HepG2 (cell line): ENCODE results near the gene GPR173. TPM values are rescaled to one million over a fixed set of nuclear protein-coding genes. Genes with fewer than 3 reads are reported as not detected.

ENCODE experiments used
- AFF4 ChIP-seq: sonication (generic); formaldehyde crosslinking; IDR thresholded peaks from 2 replicates; pipeline ENCODE4 v1.4.0; 2020; ENCODE audit warnings: missing genetic modification reagents
- AGO1 ChIP-seq: fragments of 200-400 bp; formaldehyde crosslinking; IDR thresholded peaks from 2 replicates; pipeline ENCODE4 v1.6.1; 2017; ENCODE audit warnings: mild to moderate bottlenecking, low read depth, low read length, moderate library complexity; ENCODE audit not compliant: poor library complexity, severe bottlenecking
- CEBPB ChIP-seq: IDR thresholded peaks from 2 replicates; pipeline ENCODE4 v1.6.1; 2011; ENCODE audit warnings: low read depth, low read length, improper control_type of control experiment, borderline replicate concordance
- MXD3 ChIP-seq: IDR thresholded peaks from 2 replicates; pipeline ENCODE4 v1.6.1; 2016; ENCODE audit warnings: mild to moderate bottlenecking, missing biosample characterization, missing genetic modification reagents
- SAFB2 ChIP-seq: sonication (generic); formaldehyde crosslinking; IDR thresholded peaks from 2 replicates; pipeline ENCODE4 v1.5.1; 2020; ENCODE audit warnings: missing genetic modification reagents, low read depth, mild to moderate bottlenecking, borderline replicate concordance
- SKI ChIP-seq: fragments of 450-650 bp; IDR thresholded peaks from one replicate; pipeline ENCODE4 v1.6.1; 2018; ENCODE audit warnings: mild to moderate bottlenecking; ENCODE audit not compliant: partially characterized antibody
- SNAPC5 ChIP-seq: sonication (generic); formaldehyde crosslinking; IDR thresholded peaks from 2 replicates; pipeline ENCODE4 v1.8.1; 2023; ENCODE audit warnings: mild to moderate bottlenecking, missing genetic modification reagents, borderline replicate concordance
- SRSF1 ChIP-seq: fragments of 200-400 bp; formaldehyde crosslinking; optimal IDR thresholded peaks from 2 replicates; pipeline ENCODE3; 2017; ENCODE audit warnings: mild to moderate bottlenecking, low read depth, low read length, moderate library complexity
- ZBTB14 ChIP-seq: sonication (generic); formaldehyde crosslinking; IDR thresholded peaks from 2 replicates; pipeline ENCODE4 v1.4.0; 2020; ENCODE audit warnings: missing genetic modification reagents
- ZNF142 ChIP-seq: sonication (generic); formaldehyde crosslinking; IDR thresholded peaks from 2 replicates; pipeline ENCODE4 v1.4.0; 2020; ENCODE audit warnings: missing genetic modification reagents
- ZNF160 ChIP-seq: sonication (generic); formaldehyde crosslinking; IDR thresholded peaks from 2 replicates; pipeline ENCODE4 v1.8.0; 2022; ENCODE audit warnings: mild to moderate bottlenecking, inconsistent platforms, missing genetic modification reagents
- ZNF235 ChIP-seq: sonication (generic); formaldehyde crosslinking; IDR thresholded peaks from 2 replicates; pipeline ENCODE4 v1.8.1; 2023; ENCODE audit warnings: mild to moderate bottlenecking, missing genetic modification reagents, borderline replicate concordance
- ZNF326 ChIP-seq: sonication (generic); formaldehyde crosslinking; IDR thresholded peaks from 2 replicates; pipeline ENCODE4 v1.4.0; 2020; ENCODE audit warnings: missing genetic modification reagents, borderline replicate concordance
- ZNF543 ChIP-seq: sonication (generic); formaldehyde crosslinking; IDR thresholded peaks from 2 replicates; pipeline ENCODE4 v1.4.0; 2020; ENCODE audit warnings: mild to moderate bottlenecking, missing genetic modification reagents
- ZNF616 ChIP-seq: sonication (generic); formaldehyde crosslinking; IDR thresholded peaks from 2 replicates; pipeline ENCODE4 v1.5.0; 2020; ENCODE audit warnings: low read depth, mild to moderate bottlenecking, missing genetic modification reagents
- ZNF75D ChIP-seq: sonication (generic); formaldehyde crosslinking; IDR thresholded peaks from 2 replicates; pipeline ENCODE4 v1.8.1; 2023; ENCODE audit warnings: missing genetic modification reagents, mild to moderate bottlenecking, borderline replicate concordance
- ZNF780A ChIP-seq: sonication (generic); formaldehyde crosslinking; IDR thresholded peaks from 2 replicates; pipeline ENCODE4 v1.8.0; 2022; ENCODE audit warnings: mild to moderate bottlenecking, missing genetic modification reagents, moderate library complexity
- polyA plus RNA-seq, 8 experiments: library from polyadenylated mRNA; depleted of rRNA in 3 of 8; stranded (reverse) in 7 of 8; unstranded in 1 of 8; fragments of >200 nt; fragmentation: Illumina TruSeq in 4 of 8; extraction: Trizol in 4 of 8; gene quantifications; 2 replicates each; pipeline versions ENCODE4 v1.2.1 to v1.2.3, GENCODE V29; 2011 to 2016; ENCODE audit warnings: low read depth in 4 of 8, missing spikeins in 1 of 8, mixed read lengths in 1 of 8; ENCODE audit not compliant: insufficient read depth in 1 of 8
- total RNA-seq, 5 experiments: library from RNA; depleted of rRNA; stranded (reverse); fragments of >200 nt; fragmentation: Illumina TruSeq; extraction: Trizol; gene quantifications; 2 replicates each; pipeline ENCODE4 v1.2.3, GENCODE V29; 2016; ENCODE audit warnings: low read depth in 1 of 5

The GPR173 gene
- total and polyA plus RNA-seq, 2 of the 13 experiments (the other 11 are each of a cell fraction or from before 2014, with no cell fraction given) = 0.04 TPM; not detected in 1

GRCh38 chrX:53093748-53094581 is 45.4 kb downstream of the GPR173 start, which contains the start of gene KANTR (continued):
- TF ChIP-seq ZNF142 (CRISPR knock-in tag) = no peak
- no peak for TF ChIP-seq SNAPC5
- no peak for TF ChIP-seq MXD3 (CRISPR knock-in tag)
- TF ChIP-seq ZBTB14 (CRISPR knock-in tag) = no peak
- TF ChIP-seq ZNF543 = no peak
- TF ChIP-seq ZNF616 (CRISPR knock-in tag) = no peak
- TF ChIP-seq ZNF75D = no peak
- no peak for TF ChIP-seq AGO1
- no peak for TF ChIP-seq ZNF780A
- TF ChIP-seq ZNF160 (CRISPR knock-in tag) = no peak
- no peak for TF ChIP-seq CEBPB
- no peak for TF ChIP-seq SAFB2 (CRISPR knock-in tag)
- no peak for TF ChIP-seq ZNF235 (CRISPR knock-in tag)
- no peak for TF ChIP-seq SKI
- TF ChIP-seq ZNF326 = no peak
- no peak for TF ChIP-seq SRSF1
- no peak for TF ChIP-seq AFF4 (CRISPR knock-in tag)
